ENCODE results near the gene TMEM239.
"Not testable (repeated sequence)": the region's sequence is repeated elsewhere in the genome, so short reads cannot be mapped to it uniquely, and the experiment has no call there.

TMEM239 gene

DNA sequence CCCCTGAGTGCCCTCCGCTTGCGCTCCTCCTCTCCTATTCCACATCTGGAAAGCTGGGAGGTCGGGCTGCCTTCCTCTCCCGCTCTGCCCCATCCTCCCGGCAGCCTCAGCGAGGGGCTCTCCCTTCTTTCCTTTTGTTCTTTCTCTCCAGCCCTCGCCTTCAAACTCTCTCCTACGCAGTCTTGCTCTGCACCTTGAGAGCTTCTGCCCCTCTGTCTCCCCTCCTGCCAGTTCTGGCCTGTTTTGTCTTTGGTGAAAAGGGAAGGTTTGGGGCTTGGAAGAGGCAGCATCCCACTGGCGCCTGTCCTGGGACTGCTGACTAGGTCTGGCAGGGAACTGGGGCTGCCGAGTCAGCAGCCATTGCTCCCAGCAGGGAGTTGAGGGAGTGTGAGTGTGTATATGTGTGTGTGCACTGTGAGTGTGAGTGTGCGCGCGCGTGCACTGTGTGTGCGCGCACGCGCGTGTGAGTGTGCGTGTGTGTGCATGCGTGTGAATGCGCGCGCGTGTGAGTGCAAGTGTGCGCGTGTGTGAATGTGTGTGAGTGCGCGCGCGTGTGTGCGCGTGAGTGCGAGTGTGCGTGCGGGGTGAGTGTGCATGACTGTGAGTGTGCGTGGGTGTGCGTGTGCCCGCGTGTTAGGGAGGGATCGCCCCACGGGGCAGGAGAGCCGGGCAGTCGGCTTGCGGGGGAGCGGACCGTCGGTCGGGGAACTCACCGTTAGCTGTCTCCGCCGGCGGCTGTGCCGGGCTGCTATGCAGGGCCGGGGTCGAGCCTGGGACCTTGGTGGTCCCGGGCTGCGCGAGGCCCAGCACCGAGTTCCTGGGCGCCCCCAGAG is 16.3 kb upstream of the TMEM239 start:
- no peak for DNase-seq (ENCODE audit: low read depth)

DNA sequence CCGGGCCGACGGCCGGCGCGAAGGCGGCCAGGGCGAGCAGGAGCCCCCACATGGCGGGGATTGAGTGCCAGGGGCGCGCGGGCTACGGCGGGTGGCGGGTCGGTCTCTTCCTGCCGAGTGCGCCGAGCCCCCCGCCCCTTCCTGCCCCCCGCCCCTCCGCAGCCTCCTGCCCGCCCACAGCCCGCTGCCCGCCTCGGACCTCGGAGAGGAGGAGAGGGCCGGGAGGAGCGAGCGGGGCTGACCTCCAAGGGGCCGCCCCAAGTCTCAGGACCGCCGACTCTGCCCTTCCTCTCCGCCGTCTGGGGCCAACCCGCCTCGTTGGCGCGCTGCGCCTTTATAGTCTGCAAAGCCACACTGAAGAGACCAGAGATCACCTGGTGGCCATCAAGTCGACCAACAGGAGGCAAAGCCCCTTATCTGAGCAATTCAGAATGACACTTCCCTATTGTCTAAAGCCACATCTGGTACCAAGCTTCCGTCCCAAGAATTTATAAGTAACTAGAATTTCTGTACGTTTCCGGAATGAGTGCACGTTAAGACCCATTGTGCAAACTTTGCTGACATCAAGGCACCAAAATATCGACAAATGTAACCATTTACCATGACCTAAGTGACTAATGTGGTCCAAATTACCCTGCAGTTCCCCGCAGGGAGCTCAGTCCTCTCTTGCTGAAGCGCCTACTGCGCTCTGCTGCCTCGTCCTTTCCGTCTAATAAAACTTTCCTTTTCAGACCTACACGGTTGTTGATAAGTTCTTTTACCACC is 15.5 kb upstream of the TMEM239 start, which contains the start of gene CPXM1:
TSS of gene CPXM1 (minus strand) at position 107 of the 765 bp plus-strand sequence. CDS start at position 52, 55 bp downstream.
- DNase-seq (ENCODE audit: low read depth) = no peak

DNA sequence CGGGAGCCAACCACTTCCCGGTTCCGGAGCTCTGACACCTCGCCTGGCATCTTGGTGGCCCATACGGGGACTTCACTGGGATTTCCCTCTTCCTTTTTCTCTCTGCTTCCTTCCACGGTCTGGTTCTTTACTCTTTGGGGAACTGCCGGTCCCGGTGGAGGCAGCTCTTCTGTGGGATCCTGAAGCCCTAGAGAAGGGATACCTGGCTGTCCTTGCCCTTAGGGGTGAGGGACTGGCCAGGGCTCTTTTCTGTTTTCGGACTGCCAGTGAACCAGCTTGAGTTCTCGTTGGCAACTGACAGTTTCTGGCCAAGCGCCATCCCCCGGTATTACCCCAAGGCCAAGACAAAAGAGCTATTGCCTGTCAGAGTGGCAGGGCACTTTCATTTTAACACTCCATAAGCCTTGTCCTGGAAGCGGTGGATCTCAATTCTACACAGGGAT is 14.9 kb upstream of the TMEM239 start:
- DNase-seq (ENCODE audit: low read depth) = no peak

DNA sequence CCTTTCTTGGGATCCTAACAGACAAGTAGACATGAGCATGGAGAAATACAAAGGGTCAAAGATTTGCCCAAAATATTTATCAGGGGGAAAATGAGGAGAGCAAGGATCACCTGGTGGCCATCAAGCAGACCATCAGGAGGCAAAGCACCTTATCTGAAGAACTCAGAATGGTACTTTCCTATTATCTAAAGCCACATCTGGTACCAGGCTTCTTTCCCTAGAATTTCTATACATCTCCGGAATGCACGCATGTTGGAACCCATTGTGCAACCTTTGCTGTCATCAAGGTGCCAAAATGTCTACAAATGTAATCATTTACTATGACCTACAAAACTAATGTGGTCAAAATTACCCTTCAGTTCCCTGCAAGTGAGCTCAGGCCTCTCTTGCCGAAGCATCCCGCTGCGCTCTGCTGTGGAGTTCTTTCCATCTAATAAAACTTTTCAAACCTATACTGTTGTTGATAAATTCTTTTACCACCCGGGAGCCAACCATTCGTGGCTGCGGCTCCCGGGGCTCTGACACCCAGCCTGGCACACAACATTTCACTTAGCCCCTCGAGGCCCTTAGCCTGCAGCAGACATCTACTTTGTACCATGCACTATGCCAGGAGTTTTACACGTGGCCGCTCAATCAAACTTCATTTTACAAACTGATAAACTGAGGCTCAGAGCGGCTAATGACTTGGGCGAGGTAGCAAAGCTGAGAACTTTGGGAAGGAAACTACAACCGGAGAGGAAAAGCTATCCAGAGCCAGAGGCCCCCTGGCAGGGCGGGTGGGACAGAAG is 11.9 kb upstream of the TMEM239 start:
- no peak for DNase-seq (ENCODE audit: low read depth)

DNA sequence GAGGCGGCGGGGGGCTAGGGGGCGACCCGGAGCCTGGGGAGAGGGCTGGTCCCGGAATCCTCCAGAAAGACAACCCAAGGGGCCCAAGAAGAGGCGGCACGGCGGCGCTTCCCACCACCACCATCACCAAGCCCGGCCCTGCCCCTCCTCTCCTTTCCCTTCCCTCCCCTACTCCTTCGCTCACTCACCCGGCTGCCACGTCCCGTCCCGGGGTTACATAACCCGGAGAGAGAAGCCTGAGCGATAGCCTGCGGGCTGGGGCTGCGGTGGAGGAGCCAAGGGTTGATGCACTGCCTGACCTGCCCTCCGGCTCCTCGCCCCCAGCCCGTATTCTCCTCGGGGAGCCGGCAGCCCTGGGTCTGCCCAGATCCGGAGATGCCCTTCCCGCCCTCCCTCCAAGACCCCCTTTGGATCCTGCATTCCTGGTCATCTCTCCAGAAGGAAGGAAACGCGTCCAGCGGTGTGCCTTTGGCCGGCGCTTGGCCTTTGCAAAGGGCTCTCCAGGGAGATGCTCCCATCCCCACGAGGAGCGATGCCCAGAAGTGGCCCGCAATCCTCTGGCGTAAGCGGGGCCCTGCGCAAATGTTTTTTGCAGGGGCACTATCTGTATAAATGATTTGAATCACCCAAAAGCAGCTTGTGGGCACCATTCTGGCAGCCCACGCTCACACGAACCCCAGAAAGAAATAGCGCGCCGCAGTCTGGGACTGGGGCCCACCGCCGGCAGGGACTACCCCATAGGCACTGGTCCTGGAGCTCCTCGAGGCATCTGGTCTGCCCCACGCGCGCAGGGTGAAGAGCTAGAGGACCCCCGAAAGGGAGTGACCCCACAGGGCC is 11.1 kb upstream of the TMEM239 start:
- no peak for DNase-seq (ENCODE audit: low read depth)

DNA sequence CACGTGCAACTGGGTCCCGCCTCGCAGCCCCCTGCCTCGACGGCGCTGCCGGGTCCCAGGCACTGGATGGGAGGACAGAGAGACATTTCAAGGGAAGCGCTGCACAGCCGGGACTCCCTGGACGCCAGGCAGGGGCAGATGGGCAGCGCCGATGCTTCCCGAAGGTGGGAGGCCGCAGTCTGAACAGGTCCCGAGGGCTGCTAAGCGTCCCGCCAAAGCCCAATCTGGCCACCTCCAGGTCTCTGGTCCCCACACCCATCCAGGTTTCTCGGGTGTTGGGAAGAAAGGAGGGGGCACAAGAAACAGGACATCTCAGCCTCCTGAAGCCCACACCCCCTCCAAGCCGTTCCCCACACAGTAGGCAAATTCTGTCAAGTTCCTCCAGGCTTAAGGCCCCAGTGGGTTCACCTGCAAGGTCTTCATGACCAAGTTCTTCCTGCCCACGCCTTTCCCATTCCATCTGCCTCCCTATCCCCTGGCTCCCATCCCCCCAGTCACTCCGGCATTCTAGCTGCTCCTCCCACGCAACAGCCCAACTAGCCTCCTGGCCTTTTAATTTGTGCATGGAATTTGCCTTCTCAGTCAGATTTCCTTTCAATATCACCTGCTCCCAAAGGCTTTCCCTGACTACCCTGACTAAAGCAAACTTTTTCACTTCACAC is 10.3 kb upstream of the TMEM239 start:
- DNase-seq (ENCODE audit: low read depth) = no peak

DNA sequence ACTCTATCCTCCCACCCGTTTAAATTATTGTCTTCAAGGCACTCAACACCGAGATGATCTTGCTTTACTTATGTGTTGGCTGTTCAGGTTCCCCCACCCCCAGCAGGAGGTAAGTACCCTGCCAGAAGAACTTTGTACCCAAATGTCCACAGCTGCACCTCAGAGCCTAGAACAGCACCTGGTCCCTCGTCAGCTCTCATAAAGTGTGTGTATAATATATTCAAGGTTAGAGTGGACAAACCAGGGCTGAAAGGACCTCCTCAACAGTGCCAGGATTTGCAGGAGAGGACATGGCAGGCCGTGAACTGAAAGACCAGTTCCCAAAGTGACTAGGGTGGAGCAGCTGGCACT is 9.8 kb upstream of the TMEM239 start:
- DNase-seq (ENCODE audit: low read depth) = no peak

DNA sequence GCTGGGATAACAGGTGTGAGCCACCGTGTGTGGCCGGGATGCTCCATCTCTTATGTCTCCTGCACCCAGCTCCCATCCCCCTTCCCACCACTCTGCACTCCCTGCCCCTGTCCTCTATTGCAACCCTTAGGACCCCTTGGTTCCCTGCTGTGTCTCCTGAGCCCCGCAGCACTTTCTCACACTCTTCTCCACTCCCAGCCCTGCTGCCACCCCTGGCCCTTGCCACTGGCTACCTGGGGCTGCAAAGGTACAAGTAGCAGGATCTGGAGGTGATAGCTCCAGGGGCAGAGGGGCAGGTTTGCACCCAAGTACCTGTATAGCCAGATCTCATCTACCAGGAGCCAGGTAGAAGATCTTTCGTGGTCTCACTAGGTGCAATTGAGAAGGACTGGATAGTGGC is 9.1 kb upstream of the TMEM239 start:
- DNase-seq (ENCODE audit: low read depth) = no peak

DNA sequence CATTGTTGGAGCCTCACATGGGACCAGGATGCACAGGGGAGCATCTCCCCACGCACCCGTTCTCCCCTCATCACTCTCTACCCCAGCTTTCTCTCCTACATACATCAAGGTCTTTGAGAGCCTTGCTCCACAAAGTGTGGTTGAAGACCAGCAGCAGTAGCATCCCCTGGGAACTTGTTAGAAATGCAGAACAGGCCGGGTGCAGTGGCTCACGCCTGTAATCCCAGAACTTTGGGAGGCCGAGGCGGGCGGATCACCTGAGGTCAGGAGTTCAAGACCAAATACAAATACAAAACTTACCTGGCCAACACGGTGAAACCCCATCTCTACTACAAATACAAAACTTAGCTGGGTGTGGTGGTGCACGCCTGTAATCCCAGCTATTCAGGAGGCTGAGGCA is 8.2 kb upstream of the TMEM239 start:
- not testable (repeated sequence) for DNase-seq (ENCODE audit: low read depth)

DNA sequence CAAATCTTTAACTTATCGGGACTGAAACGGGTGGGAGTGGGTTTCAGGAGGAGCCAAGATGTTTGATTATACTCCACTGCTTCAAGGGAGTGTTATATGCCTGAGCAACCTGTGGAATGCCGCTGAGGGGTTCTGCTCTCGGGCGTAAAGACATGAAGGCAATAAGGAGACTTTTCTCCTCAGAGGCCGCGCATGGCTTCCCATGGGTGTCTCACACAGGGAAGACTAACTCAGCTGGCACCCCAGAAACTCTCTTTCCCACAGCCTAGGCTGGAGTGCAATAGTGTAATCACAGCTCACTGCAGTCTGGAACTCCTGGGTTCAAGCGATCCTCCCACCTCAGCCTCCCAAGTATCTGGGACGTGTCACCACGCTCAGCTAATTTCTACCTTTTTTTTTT is 6.5 kb upstream of the TMEM239 start:
- no peak for DNase-seq (ENCODE audit: low read depth)

DNA sequence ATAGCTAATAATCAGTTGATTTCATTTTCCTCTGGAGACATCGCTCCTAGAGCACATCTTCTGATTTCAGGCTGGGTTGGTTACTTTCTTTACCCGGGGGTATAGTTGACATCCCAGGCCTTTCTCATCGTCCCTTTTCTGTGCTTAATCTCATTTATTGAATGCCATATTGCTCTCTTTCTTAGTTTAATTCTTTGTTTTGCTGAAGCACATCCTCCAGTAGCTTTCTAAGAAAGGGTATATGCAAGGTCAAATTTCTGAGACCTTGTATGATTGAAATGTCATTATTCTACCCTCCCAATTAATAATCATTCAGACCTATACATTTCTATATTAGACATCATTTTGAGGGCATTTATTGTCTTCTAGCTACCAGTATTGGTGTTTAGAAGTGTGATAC is 4.0 kb upstream of the TMEM239 start:
- DNase-seq (ENCODE audit: low read depth) = no peak

DNA sequence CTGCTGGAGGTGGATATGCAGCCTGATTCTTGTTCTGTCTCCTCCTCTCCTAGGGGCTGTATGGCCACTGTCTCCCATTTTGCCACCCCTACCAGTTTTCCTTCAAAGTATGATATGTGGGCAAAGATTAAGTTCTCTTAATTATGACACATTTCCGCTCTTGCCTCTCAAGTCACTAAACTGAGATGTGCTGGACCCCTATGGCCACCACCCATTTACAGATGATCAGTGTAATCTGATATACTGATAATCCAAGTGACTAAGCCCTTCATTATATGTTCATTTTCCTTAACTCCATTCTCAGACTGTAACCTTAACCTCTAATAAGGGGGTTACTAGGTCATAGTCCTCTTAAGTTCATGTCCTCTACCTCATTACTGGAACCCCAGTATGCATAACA is 2.1 kb upstream of the TMEM239 start:
- no peak for DNase-seq (ENCODE audit: low read depth)

DNA sequence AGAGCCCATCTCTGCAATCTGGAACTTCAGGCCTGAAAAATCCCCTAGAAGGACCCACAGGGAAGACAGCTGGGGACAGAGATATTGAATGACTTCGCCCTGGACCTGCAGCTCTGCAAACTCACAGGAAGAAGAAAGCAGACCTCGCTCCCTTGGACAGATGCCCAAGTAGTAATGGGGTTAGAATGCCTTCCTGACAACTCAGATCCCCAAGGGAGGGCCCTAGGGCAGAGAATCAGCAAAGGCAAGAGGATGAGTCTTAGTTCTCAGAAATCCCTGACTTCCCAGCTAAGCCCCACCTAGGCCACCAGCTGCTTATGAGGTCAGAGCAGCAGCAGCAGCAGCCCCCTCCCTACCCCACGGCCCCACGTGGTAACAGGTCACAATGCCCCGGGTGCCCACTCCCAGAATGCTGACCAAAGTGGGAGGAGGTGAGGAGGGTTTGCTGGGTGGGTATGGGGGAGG is 1.5 kb upstream of the TMEM239 start, which contains the start of gene C20orf141:
TSS of gene C20orf141 (plus strand) at position 401 of the 465 bp plus-strand sequence. CDS start 198 bp downstream, outside the sequence.
- no peak for DNase-seq (ENCODE audit: low read depth)

DNA sequence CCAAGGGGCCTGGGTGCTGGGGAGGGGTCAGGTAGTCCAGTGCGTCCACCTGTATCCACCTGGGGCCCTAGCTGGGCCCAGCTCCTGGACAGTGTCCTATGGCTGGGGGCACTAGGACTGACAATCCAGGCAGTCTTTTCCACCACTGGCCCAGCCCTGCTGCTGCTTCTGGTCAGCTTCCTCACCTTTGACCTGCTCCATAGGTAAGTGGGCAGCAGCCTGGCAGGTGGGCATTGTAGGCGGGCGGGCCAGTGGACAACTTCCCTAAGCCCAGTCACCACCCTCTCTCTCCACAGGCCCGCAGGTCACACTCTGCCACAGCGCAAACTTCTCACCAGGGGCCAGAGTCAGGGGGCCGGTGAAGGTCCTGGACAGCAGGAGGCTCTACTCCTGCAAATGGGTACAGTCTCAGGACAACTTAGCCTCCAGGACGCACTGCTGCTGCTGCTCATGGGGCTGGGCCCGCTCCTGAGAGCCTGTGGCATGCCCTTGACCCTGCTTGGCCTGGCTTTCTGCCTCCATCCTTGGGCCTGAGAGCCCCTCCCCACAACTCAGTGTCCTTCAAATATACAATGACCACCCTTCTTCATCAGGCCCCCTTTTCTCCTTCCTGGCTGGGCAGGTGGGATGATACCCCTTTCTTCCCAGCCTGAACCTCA is 793 bp upstream of the TMEM239 start:
- no peak for DNase-seq (ENCODE audit: low read depth)

DNA sequence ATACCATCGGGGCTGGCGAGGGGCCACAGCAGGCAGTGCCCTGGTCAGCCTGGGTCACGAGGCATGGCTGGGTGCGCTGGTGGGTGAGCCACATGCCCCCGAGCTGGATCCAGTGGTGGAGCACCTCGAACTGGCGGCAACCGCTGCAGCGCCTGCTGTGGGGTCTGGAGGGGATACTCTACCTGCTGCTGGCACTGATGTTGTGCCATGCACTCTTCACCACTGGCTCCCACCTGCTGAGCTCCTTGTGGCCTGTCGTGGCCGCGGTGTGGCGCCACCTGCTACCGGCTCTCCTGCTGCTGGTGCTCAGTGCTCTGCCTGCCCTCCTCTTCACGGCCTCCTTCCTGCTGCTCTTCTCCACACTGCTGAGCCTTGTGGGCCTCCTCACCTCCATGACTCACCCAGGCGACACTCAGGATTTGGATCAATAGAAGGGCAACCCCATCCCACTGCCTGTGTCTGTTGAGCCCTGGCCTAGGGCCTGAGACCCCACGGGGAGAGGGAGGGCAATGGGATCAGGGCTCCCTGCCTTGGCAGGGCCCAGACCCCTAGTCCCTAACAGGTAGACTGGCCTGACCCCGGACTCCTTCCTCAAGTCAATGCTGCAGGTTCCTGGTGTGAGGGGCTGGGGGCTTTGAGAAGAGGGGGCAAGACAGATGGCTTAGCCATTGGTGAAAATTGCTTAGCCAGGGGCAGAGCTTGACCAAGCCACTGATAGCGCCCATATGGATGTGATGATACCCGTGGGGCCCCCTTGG is 598 bp downstream of the TMEM239 start:
- no peak for DNase-seq (ENCODE audit: low read depth)

DNA sequence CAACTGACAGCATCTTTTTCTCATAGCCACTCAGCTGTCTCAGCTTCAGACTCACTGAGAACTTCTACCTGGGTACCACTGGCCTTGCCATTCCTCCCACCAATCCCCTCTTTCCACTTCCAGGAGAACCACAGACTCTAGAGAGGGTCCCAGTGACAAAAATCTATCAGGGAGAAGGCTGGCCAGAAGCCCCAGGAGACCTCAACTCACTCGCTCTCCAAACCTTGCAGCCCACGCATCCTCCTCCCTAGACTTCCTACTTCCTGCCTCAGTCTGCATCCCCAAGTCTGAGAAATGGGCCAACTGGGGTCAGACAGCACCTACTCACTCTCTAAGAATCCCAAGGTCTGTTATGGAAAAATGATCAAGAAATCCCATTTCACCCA is 1.2 kb downstream of the TMEM239 start:
- no peak for DNase-seq (ENCODE audit: low read depth)

DNA sequence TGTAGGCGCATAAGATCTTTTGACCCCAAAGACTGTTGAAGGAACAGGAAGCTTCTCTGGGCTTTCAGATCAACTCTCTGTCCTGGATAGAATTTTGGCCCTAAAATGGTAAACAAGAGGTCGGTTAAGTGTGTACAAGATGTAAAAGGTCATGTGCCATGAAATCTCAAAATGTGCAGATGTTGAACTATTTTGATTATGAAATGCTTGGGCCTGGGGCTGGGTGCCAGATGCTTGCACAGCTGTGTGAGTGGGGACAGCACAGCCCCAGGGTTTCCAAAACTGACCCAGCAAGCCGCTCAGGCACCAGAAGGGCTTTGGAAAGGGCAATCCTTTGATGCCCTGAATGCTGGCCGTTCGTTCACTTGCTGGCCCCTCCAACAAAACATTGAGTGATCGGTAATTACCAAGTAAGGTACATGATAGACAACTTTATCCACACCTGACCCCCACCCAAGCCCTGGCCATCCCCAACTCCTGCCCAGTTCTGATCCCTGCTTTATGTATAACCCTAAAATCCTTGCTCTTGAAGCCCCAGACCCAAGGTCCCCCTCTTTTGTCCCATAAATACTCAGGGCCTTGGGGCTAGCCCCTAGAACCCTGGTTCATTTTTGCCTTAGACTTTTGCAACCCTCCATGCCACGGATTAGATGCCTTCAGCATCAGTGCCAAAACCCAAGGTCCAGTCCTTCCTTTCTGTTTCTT is 1.9 kb downstream of the TMEM239 start:
- DNase-seq (ENCODE audit: low read depth) = no peak

DNA sequence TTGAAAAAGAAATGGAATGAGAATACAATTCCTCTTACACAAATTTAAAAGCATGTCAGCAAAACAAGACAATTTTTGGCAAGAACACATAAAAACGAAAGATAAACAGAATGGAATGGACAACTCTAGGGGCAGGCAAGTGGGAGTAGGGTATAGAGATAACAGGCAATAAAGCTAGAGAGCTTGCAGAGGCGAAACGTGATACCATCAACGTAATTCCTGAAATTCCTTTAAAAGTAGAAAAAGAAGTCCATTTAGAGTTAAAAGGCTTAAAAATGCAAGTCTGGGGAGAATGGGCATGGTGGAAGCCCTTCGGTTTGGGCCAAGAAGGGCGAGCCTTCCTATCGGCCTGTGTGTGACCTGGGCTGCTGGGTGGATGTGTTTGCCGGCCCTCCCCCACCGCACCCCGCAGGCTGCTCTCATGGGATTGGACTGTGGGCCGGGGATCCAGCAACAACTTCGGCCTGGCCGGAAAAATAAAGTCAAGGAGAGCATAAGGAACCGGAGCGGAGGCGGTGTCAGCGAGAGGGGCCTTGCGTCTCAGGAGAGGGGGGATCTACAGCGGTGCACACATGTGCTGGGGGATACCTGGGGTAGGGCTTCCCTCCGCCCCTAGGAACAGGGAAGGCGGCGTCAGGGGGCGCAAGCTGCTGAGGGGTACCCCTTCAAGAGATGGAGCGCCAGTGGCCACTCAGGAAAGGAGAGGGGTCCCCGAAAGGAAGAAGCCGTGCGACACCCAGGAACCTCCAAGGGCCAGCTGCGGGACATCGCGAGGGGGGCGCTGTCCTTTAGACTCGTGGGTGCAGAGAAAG is 4.1 kb downstream of the TMEM239 start:
- DNase-seq (ENCODE audit: low read depth) = no peak

Data from activated T-cell treated with anti-CD3 and anti-CD28 coated beads for 48 hours (primary cell).